WTC11 (cell line): Measurements from ENCODE around the gene CLEC1B. TPM values are rescaled to one million over a fixed set of nuclear protein-coding genes. Genes with fewer than 3 reads are reported as not detected.

Source experiments
- ATAC-seq: fragments of 200-7000 bp; cut with Tn5 transposase; 2 replicates; pipeline ENCODE4 v1.10.0; 2021; ENCODE audit warnings: mild to moderate bottlenecking, moderate library complexity
- CTCF ChIA-PET: fragments of 300-600 bp; sonication (Branson Sonifier 250); formaldehyde crosslinking; loops from one replicate; lab custom pipeline; 2021; ENCODE audit warnings: antibody characterized with exemption; lab: Charles Lee
- POLR2A ChIA-PET: fragments of 350-600 bp; sonication (Branson Sonifier 250); formaldehyde crosslinking; loops from one replicate; lab custom pipeline; 2021; ENCODE audit warnings: antibody characterized with exemption; lab: Charles Lee
- DNase-seq: peaks from one replicate; pipeline ENCODE4 v3.0.0; 2021; ENCODE audit warnings: low spot score
- H3K27ac Mint-ChIP-seq: 2 replicates; pipeline ENCODE4 v1.8.0; 2021; ENCODE audit warnings: mixed read lengths
- H3K27me3 Mint-ChIP-seq: 2 replicates; pipeline ENCODE4 v1.8.0; 2021; ENCODE audit warnings: low read depth, mild to moderate bottlenecking, moderate library complexity, mixed read lengths
- H3K36me3 Mint-ChIP-seq: 2 replicates; pipeline ENCODE4 v1.8.0; 2021; ENCODE audit warnings: mixed read lengths
- H3K4me1 Mint-ChIP-seq: 2 replicates; pipeline ENCODE4 v1.8.0; 2022; ENCODE audit warnings: mixed read lengths
- H3K4me3 Mint-ChIP-seq: 2 replicates; pipeline ENCODE4 v1.8.0; 2021; ENCODE audit warnings: mild to moderate bottlenecking, moderate library complexity, mixed read lengths
- H3K9me3 Mint-ChIP-seq: 2 replicates; pipeline ENCODE4 v1.8.0; 2021; ENCODE audit warnings: mixed read lengths
- ATF1 ChIP-seq: sonication (generic); formaldehyde crosslinking; IDR thresholded peaks from 2 replicates; pipeline ENCODE4 v1.8.1; 2023; ENCODE audit warnings: mild to moderate bottlenecking, moderate library complexity, missing genetic modification reagents
- GRHL2 ChIP-seq: fragments of 250-450 bp; sonication (Bioruptor Pico); IDR thresholded peaks from 2 replicates; pipeline ENCODE4 v1.8.0; 2022; ENCODE audit warnings: mild to moderate bottlenecking, moderate library complexity; ENCODE audit not compliant: insufficient replicate concordance, severe bottlenecking
- IRF2 ChIP-seq: sonication (generic); formaldehyde crosslinking; IDR thresholded peaks from 2 replicates; pipeline ENCODE4 v1.8.0; 2022; ENCODE audit warnings: low read depth, missing genetic modification reagents, borderline replicate concordance
- JUN ChIP-seq: sonication (generic); formaldehyde crosslinking; IDR thresholded peaks from 2 replicates; pipeline ENCODE4 v1.8.0; 2023; ENCODE audit warnings: mild to moderate bottlenecking, missing genetic modification reagents
- MXD4 ChIP-seq: fragments of 250-450 bp; sonication (Bioruptor Pico); IDR thresholded peaks from 2 replicates; pipeline ENCODE4 v1.8.0; 2021; ENCODE audit warnings: mild to moderate bottlenecking, moderate library complexity, borderline replicate concordance
- NFE2L1 ChIP-seq: sonication (generic); formaldehyde crosslinking; IDR thresholded peaks from 2 replicates; pipeline ENCODE4 v1.8.1; 2023; ENCODE audit warnings: missing genetic modification reagents
- NFYB ChIP-seq: sonication (generic); formaldehyde crosslinking; conservative IDR thresholded peaks from 2 replicates; pipeline ENCODE4 v1.8.0; 2022; ENCODE audit warnings: low read depth, missing genetic modification reagents
- NR2C2 ChIP-seq: sonication (generic); formaldehyde crosslinking; IDR thresholded peaks from 2 replicates; pipeline ENCODE4 v1.8.0; 2022; ENCODE audit warnings: mild to moderate bottlenecking, missing genetic modification reagents
- OVOL2 ChIP-seq: fragments of 250-450 bp; sonication (Bioruptor Pico); IDR thresholded peaks from 2 replicates; pipeline ENCODE4 v1.9.0; 2021; ENCODE audit warnings: mild to moderate bottlenecking, borderline replicate concordance
- SP1 ChIP-seq: sonication (generic); formaldehyde crosslinking; conservative IDR thresholded peaks from 2 replicates; pipeline ENCODE4 v1.8.1; 2022; ENCODE audit warnings: missing genetic modification reagents
- TP53 ChIP-seq: sonication (generic); formaldehyde crosslinking; IDR thresholded peaks from 2 replicates; pipeline ENCODE4 v1.8.1; 2023; ENCODE audit warnings: mild to moderate bottlenecking, missing genetic modification reagents
- ZNF121 ChIP-seq: sonication (generic); formaldehyde crosslinking; IDR thresholded peaks from 2 replicates; pipeline ENCODE4 v1.8.0; 2023; ENCODE audit warnings: missing genetic modification reagents
- ZNF219 ChIP-seq: sonication (generic); formaldehyde crosslinking; IDR thresholded peaks from 2 replicates; pipeline ENCODE4 v1.8.0; 2023; ENCODE audit warnings: missing genetic modification reagents, mild to moderate bottlenecking, borderline replicate concordance
- ZNF263 ChIP-seq: sonication (generic); formaldehyde crosslinking; IDR thresholded peaks from 2 replicates; pipeline ENCODE4 v1.8.1; 2022; ENCODE audit warnings: low read depth, mild to moderate bottlenecking, moderate library complexity, missing genetic modification reagents
- ZNF317 ChIP-seq: sonication (generic); formaldehyde crosslinking; IDR thresholded peaks from 2 replicates; pipeline ENCODE4 v1.8.1; 2023; ENCODE audit warnings: low read depth, mild to moderate bottlenecking, moderate library complexity, missing genetic modification reagents, borderline replicate concordance
- ZNF396 ChIP-seq: fragments of 250-450 bp; sonication (Bioruptor Pico); IDR thresholded peaks from 2 replicates; pipeline ENCODE4 v1.8.0; 2021; ENCODE audit warnings: mild to moderate bottlenecking, moderate library complexity, borderline replicate concordance
- total RNA-seq: library from RNA; stranded (reverse); gene quantifications from 3 replicates; pipeline ENCODE4 v1.2.3, GENCODE V29; 2021
- TF ChIP-seq, protein P1 (sequence below): fragments of 250-450 bp; sonication (Bioruptor Pico); IDR thresholded peaks from 2 replicates; pipeline ENCODE4 v1.9.0; 2021; ENCODE audit warnings: moderate library complexity, mild to moderate bottlenecking, inconsistent platforms, borderline replicate concordance
- TF ChIP-seq, protein P2 (sequence below): sonication (generic); formaldehyde crosslinking; IDR thresholded peaks from 2 replicates; pipeline ENCODE4 v1.8.0; 2022; ENCODE audit warnings: mild to moderate bottlenecking, missing genetic modification reagents
- TF ChIP-seq, protein P3 (sequence below): sonication (generic); formaldehyde crosslinking; IDR thresholded peaks from 2 replicates; pipeline ENCODE4 v1.8.1; 2022; ENCODE audit warnings: low read depth, mild to moderate bottlenecking, moderate library complexity, missing genetic modification reagents, borderline replicate concordance
- TF ChIP-seq, protein P4 (sequence below): sonication (generic); formaldehyde crosslinking; IDR thresholded peaks from 2 replicates; pipeline ENCODE4 v1.8.0; 2022; ENCODE audit warnings: mild to moderate bottlenecking, missing genetic modification reagents
- TF ChIP-seq, protein P5 (sequence below): sonication (generic); formaldehyde crosslinking; IDR thresholded peaks from 2 replicates; pipeline ENCODE4 v1.8.1; 2023; ENCODE audit warnings: mild to moderate bottlenecking, missing genetic modification reagents
- TF ChIP-seq, protein P6 (sequence below): sonication (generic); formaldehyde crosslinking; IDR thresholded peaks from 2 replicates; pipeline ENCODE4 v1.8.0; 2022; ENCODE audit warnings: mild to moderate bottlenecking, missing genetic modification reagents
- TF ChIP-seq, protein P7 (sequence below): fragments of 200-600 bp; IDR thresholded peaks from 2 replicates; pipeline ENCODE4 v1.8.0; 2022; ENCODE audit warnings: antibody characterized with exemption

Gene CLEC1B
- total RNA-seq, 1 experiment from 2014 or later = not detected

DNA sequence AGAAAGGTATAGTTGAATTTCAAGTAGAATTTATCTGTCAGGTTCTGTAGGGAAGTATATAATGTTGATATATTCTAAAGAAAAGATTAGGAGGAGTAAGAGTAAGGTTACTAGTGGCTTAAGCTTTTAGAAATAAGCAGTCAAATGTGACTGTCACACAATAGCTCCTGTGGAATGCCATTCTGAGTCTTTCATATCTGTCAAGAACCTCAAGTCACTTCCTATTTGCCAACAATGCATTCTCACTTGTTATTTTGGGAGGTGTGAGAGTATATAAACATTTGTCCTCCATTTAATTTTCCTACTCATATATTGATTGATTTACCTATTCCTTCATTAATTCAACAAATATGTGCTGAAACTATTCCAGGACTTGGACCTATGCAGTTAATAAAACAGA is 43.2 kb upstream of the CLEC1B start:
- ChIA-PET POLR2A (interaction anchor here (0.6 kb wide), 1 partner anchor 79 kb away, joined by 3 read pairs; no protein-coding TSS in a partner anchor), CTCF (interaction anchor here (0.8 kb wide), 1 partner anchor 111 kb away, joined by 3 read pairs; no protein-coding TSS in a partner anchor)
- ATAC-seq (no peak), DNase-seq (no peak)
- Mint-ChIP-seq H3K4me1 (no peaks in the 10 kb centered on the region), H3K4me3 (no peak overlapping the region), H3K27ac (no peak overlapping the region), H3K36me3 (no peaks in the 10 kb centered on the region), H3K27me3 (peaks cover 4% of the 10 kb centered on the region), H3K9me3 (peaks cover 5% of the 10 kb centered on the region; the same call in 1 of the 2 replicates)
- TF ChIP-seq, protein P1, sequence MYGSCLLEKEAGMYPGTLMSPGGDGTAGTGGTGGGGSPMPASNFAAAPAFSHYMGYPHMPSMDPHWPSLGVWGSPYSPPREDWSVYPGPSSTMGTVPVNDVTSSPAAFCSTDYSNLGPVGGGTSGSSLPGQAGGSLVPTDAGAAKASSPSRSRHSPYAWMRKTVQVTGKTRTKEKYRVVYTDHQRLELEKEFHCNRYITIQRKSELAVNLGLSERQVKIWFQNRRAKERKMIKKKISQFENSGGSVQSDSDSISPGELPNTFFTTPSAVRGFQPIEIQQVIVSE = no peak
- TF ChIP-seq ZNF121 (CRISPR knock-in tag) (no peak), IRF2 (CRISPR knock-in tag) (no peak), ZNF263 (CRISPR knock-in tag) (no peak), MXD4 (no peak), NFYB (CRISPR knock-in tag) (no peak), ZNF317 (CRISPR knock-in tag) (no peak), GRHL2 (no peak), TP53 (CRISPR knock-in tag) (no peak), SP1 (CRISPR knock-in tag) (no peak), JUN (CRISPR knock-in tag) (no peak), NFE2L1 (no peak), ZNF219 (no peak)
- TF ChIP-seq, protein P2, sequence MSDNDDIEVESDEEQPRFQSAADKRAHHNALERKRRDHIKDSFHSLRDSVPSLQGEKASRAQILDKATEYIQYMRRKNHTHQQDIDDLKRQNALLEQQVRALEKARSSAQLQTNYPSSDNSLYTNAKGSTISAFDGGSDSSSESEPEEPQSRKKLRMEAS (CRISPR knock-in tag) = no peak
- TF ChIP-seq, protein P3, sequence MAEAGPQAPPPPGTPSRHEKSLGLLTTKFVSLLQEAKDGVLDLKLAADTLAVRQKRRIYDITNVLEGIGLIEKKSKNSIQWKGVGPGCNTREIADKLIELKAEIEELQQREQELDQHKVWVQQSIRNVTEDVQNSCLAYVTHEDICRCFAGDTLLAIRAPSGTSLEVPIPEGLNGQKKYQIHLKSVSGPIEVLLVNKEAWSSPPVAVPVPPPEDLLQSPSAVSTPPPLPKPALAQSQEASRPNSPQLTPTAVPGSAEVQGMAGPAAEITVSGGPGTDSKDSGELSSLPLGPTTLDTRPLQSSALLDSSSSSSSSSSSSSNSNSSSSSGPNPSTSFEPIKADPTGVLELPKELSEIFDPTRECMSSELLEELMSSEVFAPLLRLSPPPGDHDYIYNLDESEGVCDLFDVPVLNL (CRISPR knock-in tag) = no peak
- TF ChIP-seq, protein P4, sequence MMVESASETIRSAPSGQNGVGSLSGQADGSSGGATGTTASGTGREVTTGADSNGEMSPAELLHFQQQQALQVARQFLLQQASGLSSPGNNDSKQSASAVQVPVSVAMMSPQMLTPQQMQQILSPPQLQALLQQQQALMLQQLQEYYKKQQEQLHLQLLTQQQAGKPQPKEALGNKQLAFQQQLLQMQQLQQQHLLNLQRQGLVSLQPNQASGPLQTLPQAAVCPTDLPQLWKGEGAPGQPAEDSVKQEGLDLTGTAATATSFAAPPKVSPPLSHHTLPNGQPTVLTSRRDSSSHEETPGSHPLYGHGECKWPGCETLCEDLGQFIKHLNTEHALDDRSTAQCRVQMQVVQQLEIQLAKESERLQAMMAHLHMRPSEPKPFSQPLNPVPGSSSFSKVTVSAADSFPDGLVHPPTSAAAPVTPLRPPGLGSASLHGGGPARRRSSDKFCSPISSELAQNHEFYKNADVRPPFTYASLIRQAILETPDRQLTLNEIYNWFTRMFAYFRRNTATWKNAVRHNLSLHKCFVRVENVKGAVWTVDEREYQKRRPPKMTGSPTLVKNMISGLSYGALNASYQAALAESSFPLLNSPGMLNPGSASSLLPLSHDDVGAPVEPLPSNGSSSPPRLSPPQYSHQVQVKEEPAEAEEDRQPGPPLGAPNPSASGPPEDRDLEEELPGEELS (CRISPR knock-in tag) = no peak
- TF ChIP-seq, protein P5, sequence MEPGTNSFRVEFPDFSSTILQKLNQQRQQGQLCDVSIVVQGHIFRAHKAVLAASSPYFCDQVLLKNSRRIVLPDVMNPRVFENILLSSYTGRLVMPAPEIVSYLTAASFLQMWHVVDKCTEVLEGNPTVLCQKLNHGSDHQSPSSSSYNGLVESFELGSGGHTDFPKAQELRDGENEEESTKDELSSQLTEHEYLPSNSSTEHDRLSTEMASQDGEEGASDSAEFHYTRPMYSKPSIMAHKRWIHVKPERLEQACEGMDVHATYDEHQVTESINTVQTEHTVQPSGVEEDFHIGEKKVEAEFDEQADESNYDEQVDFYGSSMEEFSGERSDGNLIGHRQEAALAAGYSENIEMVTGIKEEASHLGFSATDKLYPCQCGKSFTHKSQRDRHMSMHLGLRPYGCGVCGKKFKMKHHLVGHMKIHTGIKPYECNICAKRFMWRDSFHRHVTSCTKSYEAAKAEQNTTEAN = no peak

DNA sequence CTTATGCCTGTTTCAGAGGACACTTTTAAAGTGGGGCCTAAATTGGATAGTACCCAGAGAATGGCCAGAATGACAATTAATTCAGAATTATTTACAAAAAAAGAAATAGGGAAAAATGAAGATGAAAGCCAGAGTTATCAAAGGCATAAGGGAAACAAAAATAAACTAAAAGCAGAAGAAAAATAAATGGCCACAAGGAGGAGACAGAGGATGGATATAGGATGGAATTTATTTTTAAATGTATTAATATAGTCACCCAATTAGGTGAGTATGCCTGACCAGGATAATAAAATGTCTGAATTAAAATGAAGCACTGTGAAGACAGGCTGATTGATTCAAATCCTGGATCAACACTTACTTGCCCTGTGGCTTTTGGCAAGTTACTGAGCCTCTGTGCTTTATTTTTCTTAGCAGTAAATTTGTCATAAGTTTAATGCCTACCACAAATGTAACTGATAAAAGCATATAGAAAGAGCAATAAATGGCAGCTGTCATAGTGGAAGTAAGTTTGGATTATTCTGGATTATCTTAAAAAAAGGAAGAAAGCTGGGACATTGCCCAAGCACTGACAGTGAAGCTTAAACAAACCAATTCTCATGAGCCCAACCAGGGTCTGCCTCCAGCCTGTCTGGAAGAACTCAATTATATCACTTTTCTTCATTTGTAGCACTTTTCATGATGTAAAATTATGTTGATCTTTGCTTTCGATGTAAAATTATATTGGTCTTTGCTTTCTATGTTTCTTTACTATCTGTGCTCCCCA is 35.0 kb upstream of the CLEC1B start:
- H3K27ac Mint-ChIP-seq = no peak overlapping the region
- ChIA-PET POLR2A (no interaction called here), CTCF (interaction anchor here (1.0 to 1.2 kb wide), 2 partner anchors 24 to 106 kb away, joined by 5 to 9 read pairs; partner anchors contain the start of gene CLEC12B)
- ATAC-seq = no peak
- peaks cover 16% of the 10 kb centered on the region for H3K4me1 Mint-ChIP-seq
- no peaks in the 10 kb centered on the region for H3K27me3 Mint-ChIP-seq
- no peak for DNase-seq
- peaks cover 9% of the 10 kb centered on the region; the same call in 1 of the 2 replicates for H3K36me3 Mint-ChIP-seq
- H3K4me3 Mint-ChIP-seq = no peak overlapping the region
- H3K9me3 Mint-ChIP-seq = peaks cover 22% of the 10 kb centered on the region
- TF ChIP-seq IRF2 (CRISPR knock-in tag) = no peak
- TF ChIP-seq, protein P6, sequence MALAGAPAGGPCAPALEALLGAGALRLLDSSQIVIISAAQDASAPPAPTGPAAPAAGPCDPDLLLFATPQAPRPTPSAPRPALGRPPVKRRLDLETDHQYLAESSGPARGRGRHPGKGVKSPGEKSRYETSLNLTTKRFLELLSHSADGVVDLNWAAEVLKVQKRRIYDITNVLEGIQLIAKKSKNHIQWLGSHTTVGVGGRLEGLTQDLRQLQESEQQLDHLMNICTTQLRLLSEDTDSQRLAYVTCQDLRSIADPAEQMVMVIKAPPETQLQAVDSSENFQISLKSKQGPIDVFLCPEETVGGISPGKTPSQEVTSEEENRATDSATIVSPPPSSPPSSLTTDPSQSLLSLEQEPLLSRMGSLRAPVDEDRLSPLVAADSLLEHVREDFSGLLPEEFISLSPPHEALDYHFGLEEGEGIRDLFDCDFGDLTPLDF = no peak
- no peak for TF ChIP-seq ATF1 (CRISPR knock-in tag)
- no peak for TF ChIP-seq OVOL2 (CRISPR knock-in tag)
- TF ChIP-seq, protein P4 (CRISPR knock-in tag) = no peak
- TF ChIP-seq, protein P7, sequence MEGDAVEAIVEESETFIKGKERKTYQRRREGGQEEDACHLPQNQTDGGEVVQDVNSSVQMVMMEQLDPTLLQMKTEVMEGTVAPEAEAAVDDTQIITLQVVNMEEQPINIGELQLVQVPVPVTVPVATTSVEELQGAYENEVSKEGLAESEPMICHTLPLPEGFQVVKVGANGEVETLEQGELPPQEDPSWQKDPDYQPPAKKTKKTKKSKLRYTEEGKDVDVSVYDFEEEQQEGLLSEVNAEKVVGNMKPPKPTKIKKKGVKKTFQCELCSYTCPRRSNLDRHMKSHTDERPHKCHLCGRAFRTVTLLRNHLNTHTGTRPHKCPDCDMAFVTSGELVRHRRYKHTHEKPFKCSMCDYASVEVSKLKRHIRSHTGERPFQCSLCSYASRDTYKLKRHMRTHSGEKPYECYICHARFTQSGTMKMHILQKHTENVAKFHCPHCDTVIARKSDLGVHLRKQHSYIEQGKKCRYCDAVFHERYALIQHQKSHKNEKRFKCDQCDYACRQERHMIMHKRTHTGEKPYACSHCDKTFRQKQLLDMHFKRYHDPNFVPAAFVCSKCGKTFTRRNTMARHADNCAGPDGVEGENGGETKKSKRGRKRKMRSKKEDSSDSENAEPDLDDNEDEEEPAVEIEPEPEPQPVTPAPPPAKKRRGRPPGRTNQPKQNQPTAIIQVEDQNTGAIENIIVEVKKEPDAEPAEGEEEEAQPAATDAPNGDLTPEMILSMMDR = no peak
- no peak for TF ChIP-seq ZNF396 (CRISPR knock-in tag)
- TF ChIP-seq NR2C2 (CRISPR knock-in tag) = no peak
- no peak for TF ChIP-seq JUN (CRISPR knock-in tag)
- no peak for TF ChIP-seq ZNF219
